SK-N-SH (cell line): ENCODE results near the gene PRRT1B.

Source experiments
- CTCF ChIP-seq: fragments of 200-600 bp; sonication (generic); IDR thresholded peaks from 2 replicates; pipeline ENCODE4 v1.6.1; 2017; ENCODE audit warnings: antibody characterized with exemption, mild to moderate bottlenecking, moderate library complexity
- EP300 ChIP-seq, 2 experiments: IDR thresholded peaks; 2 replicates each; pipeline versions ENCODE4 v1.4.0 to v1.6.1; 2012; ENCODE audit warnings: borderline replicate concordance in 1 of 2, low read depth in 1 of 2, low read length in 1 of 2
- JUND ChIP-seq: IDR thresholded peaks from 2 replicates; pipeline ENCODE4 v1.4.0; 2012
- NFIC ChIP-seq: IDR thresholded peaks from 2 replicates; pipeline ENCODE4 v1.4.0; 2012; ENCODE audit warnings: borderline replicate concordance
- RAD21 ChIP-seq: IDR thresholded peaks from 2 replicates; pipeline ENCODE4 v1.6.1; 2012; ENCODE audit warnings: mild to moderate bottlenecking, low read length
- SIN3A ChIP-seq: IDR thresholded peaks from 2 replicates; pipeline ENCODE4 v1.6.1; 2012; ENCODE audit warnings: low read depth, mild to moderate bottlenecking, low read length, moderate library complexity, borderline replicate concordance
- USF2 ChIP-seq: fragments of 150-350 bp; IDR thresholded peaks from 2 replicates; pipeline ENCODE4 v1.6.1; 2017; ENCODE audit warnings: antibody characterized with exemption, low read length, low read depth, borderline replicate concordance
- YY1 ChIP-seq: IDR thresholded peaks from 2 replicates; pipeline ENCODE4 v1.4.0; 2012; ENCODE audit warnings: low read depth, mild to moderate bottlenecking

GRCh38 chr9:131511416-131511815 is 33.9 kb upstream of the PRRT1B start:
- TF ChIP-seq CTCF (no peak), EP300 (IDR thresholded peaks at IDR 0.05; ENCODE audit: borderline replicate concordance in 1 of 2, low read depth in 1 of 2, low read length in 1 of 2) (no peak), JUND (no peak), RAD21 (no peak), SIN3A (no peak), NFIC (no peak), USF2 (no peak), YY1 (no peak)
